ENCODE measurements around the gene CHKA. TPM values are rescaled to one million over a fixed set of nuclear protein-coding genes. Genes with fewer than 3 reads are reported as not detected.

CHKA gene
- total RNA-seq, 1 donor from 2014 or later, result 8.4 TPM

GRCh38 chr11:68146010-68146540 lies 24.9 kb upstream of the CHKA start:
- ATAC-seq (ENCODE audit: poor library complexity) (peak; percentile 90), DNase-seq (peak; percentile 94)
- intact Hi-C loops (cut with DNase I), result no loop called here

GRCh38 chr11:68145120-68145866 lies 24.1 kb upstream of the CHKA start:
- intact Hi-C loops (cut with DNase I), result no loop called here
- ATAC-seq (ENCODE audit: poor library complexity) (peak; percentile 4), DNase-seq (no peak)

DNA sequence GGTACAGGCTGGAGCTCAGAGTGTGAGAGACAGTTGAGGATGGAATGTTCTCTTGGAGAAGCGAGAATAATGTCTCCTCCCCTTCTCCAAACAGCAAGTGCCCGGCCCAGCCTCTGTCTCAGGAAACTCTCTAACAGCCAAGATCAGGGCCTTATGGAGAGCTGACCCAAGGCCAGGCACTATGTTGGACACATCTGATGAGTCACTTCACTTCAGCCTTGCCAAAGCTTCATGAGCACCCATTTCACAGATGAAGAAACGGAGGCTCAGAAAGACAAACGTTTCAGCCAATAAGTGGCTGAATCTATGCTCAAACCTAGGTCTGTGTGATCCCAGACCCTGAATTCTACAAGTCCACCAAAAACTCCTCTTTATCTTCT lies 22.1 kb upstream of the CHKA start:
- DNase-seq (no peak), ATAC-seq (ENCODE audit: poor library complexity) (no peak)
- intact Hi-C loops (cut with DNase I), result no loop called here

DNA sequence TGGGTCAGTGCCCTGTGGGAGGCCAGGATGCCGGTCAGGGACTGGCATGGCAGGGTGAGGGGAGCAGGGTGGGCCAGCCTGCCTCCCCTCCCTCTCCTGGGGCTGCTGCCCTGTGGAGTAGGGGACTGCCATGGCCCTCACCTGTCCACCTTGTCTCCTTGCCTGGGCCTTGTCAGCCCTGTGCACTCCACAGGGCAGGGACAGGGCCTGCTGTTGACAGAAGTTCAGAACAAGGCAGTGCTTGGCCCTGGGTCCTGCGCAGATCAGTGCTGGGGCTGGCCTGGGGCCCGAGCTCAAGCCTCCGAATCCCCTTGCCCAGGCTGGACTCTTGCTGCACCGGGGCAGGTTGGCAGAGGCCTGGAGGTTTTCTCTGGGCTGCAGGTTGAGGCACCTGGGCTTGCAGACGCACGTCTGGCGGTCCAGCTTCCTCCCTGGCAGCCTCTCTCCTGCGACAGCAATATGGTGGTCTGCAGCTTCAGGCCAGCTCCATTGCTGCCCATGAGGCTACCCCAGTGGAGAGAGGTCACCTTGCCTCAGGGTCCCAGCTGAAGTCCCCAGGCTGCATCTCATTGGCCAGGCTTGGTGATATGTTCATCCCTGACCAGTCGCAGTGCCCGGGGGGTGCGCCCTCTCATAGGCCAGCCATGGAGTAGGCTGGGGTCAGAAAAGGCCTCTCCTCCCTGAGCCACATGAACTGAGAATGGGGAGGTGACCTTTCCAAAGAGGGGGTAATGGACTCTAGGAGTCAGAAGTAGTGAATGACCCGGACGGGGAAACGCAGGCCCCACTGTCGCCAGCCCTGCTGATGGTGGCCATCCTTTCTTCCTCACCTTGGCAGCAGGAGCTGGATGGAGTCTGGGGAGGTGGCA lies 21.5 kb upstream of the CHKA start:
- intact Hi-C loops (cut with DNase I), result no loop called here
- no peak for ATAC-seq (ENCODE audit: poor library complexity)
- no peak for DNase-seq

DNA sequence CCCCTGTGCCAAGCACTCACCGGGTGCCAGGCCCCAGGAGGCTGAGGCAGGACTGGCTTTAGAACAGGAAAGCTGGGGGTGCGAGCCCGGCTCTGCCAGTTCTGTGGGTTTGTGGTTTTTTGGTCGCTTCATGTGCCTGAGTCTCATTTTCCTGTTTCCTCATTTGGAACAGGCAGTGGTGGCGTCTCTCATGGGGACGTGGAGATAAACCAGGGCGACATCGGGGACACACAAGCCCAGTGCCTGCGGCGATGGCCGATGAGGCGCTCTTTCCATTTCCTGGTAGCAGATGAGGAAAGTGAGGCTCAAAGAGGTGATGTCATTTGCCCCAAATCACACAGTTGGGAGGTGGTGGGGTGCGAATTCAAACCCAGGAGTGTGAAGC lies 20.8 kb upstream of the CHKA start:
- intact Hi-C loops (cut with DNase I), result no loop called here
- ATAC-seq (ENCODE audit: poor library complexity), result peak; percentile 11
- DNase-seq, result no peak

DNA sequence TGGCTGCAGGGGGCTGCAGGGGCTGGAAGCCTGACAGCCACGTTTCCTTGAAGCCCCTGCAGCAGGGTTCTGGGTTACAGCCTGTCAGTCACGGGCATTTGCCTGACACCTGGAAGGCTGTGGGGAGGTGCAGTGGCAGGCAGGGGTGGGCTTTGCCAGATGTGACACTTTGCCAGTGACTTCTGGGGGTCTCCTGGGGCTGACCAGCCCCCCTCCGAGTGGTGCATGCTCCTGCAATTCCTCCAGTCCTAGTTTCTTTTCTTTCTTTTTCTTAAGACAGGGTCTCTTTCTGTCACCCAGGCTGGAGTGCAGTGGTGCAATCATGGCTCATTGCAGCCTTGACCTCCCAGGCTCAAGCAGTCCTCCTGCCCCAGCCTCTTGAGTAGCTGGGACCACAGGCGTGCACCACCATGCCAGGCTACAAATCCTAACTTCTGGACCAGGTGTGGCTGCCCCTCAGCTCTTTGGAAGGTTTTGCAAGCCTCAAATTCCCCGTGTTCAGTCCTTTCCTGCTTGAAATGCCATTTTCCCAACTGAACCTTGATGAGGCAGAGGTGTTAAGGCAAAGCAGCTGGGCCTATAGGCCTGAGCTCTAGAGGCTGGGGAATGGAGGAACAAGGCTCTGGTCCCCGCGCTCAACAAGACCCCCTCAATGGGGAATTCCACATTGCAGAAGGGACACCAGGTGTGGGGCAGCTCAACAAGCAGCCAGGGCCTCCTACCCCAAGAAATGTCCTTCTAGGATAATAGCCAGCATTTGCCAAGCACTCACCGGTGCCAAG lies 20.2 kb upstream of the CHKA start:
- ATAC-seq (ENCODE audit: poor library complexity) (no peak), DNase-seq (no peak)
- intact Hi-C loops (cut with DNase I), result no loop called here

- intact Hi-C loops (cut with DNase I), result no loop called here
- DNase-seq (no peak), ATAC-seq (ENCODE audit: poor library complexity) (no peak)
Measured at GRCh38 chr11:68140496-68141245, 19.5 kb upstream of the CHKA start.

GRCh38 chr11:68138237-68138636 lies 17.0 kb upstream of the CHKA start:
- intact Hi-C loops (cut with DNase I), result no loop called here
- ATAC-seq (ENCODE audit: poor library complexity), result no peak
- DNase-seq, result no peak

GRCh38 chr11:68137833-68138232 lies 16.6 kb upstream of the CHKA start:
- intact Hi-C loops (cut with DNase I), result no loop called here
- DNase-seq (no peak), ATAC-seq (ENCODE audit: poor library complexity) (no peak)

DNA sequence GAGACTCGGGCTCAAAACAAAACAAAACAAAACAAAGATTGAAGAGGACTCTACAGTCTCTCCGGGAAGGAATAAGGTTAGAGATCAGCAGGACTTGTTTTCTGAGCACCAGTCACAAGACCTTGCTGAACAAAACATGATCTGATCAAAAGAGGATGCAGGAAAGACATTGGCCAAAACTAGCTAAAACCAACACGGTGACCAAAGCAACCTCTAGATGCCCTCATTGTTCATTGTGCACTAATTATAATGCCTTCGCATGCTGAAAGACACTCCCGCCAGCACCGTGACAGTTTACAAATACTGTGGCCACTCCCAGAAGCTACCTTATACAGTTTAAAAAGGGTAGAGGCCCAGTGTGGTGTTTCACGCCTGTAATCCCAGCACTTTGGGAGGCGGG lies 15.7 kb upstream of the CHKA start:
- DNase-seq (no peak), ATAC-seq (ENCODE audit: poor library complexity) (no peak)
- intact Hi-C loops (cut with DNase I), result no loop called here

GRCh38 chr11:68135161-68135560 lies 14.0 kb upstream of the CHKA start:
- DNase-seq (no peak), ATAC-seq (ENCODE audit: poor library complexity) (no peak)
- intact Hi-C loops (cut with DNase I), result no loop called here

GRCh38 chr11:68133761-68134160 lies 12.6 kb upstream of the CHKA start:
- ATAC-seq (ENCODE audit: poor library complexity) (no peak), DNase-seq (no peak)
- intact Hi-C loops (cut with DNase I), result no loop called here

DNA sequence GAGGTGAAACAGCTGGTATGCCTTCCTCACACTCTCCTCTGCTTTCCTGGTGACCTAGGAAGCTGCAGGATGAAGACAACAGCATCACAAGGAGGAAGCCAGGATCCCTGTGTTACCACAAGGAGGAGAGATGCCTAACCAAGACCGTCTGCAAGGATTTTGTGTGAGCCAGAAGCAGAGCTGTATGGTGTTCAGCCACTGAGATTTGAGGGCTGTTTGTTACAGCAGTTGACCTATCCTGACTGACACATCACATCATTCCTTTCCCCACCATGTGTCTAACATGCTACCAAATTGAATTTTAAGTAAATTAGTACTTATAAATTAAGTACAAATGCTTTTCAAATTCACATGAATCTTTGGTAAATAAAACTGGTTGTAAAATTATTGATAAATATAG lies 8.9 kb upstream of the CHKA start:
- ATAC-seq (ENCODE audit: poor library complexity), result no peak
- no peak for DNase-seq
- intact Hi-C loops (cut with DNase I), result no loop called here

GRCh38 chr11:68128682-68129327 lies 7.6 kb upstream of the CHKA start:
- peak; percentile 79 for ATAC-seq (ENCODE audit: poor library complexity)
- intact Hi-C loops (cut with DNase I), result loop anchor here (10.0 kb wide), 1 partner anchor 94 kb away; the partner anchor contains the start of genes NDUFS8 and TCIRG1

DNA sequence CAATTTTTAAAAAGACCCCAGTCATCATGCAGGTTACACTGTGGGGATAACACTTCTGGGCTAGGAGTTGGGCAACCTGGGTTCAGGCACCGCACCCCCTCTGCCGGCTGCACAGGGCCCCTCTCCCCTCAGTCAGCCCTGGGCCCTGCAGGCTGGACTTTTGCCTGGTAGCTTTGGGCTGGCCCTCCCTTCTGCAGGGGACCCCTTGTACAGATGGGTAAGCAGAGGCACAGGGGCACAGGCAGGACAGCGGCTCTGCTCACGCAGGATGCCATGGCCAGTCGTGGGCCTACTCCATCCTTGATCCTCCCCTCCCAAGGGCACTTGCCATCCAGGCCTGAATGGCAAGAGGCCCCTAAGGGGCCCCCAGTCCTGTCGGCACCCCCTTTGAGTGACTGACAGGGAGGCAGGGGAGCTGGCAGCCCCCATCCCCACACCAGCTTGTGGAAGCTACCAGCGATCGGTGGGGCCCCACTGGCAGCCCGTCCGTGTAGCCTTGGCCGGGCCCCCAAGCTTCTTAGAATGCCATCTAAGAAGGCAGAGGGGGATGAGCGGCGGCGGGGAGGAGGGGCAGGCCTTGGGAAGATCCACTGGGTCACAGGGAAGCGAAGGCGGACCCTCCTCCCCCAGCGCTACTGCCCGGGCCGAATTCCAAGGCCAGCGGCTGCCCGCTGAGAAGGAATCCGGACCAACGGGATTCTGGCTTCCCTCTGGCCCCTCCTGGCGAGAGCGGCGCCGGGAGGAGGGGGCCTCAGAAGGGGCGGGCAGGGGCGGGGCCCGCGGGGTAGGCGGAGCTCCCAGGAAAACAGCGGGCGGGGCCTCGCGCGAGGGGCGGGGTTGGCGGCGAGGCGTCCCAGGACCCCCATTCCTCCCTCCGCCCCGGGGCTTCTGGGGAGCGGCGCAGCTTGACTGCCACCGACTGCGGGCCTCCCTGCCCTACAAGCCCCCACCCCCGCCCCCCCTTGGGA lies 6.8 kb upstream of the CHKA start:
- intact Hi-C loops (cut with DNase I), result loop anchor here (10.0 kb wide), 1 partner anchor 93 kb away; the partner anchor contains the start of genes NDUFS8 and TCIRG1
- ATAC-seq (ENCODE audit: poor library complexity) (peak; percentile 83), DNase-seq (peak; percentile 67)

More at GRCh38 chr11:68128682-68129327, 7.6 kb upstream of the CHKA start:
- peak; percentile 78 for DNase-seq

DNA sequence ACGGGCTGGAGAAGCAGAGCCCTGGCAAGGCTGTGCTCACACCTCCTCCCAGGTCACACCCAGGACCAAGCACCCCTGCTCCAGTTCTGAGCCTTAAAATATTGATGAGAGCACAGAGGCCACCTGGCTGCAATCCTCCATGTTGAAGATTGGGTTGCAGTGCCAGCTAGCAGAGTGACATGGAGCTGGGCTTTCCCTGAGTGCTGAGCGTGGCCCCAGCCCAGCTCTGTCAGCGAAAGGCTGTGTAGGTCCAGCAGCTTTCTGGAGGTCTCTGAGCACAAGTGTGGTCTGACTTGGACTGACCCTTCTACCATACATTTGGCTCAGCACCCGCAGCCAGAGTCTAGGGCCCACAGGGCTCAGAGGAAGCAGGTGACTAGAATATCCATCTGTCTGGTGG lies 4.0 kb upstream of the CHKA start:
- no peak for DNase-seq
- no peak for ATAC-seq (ENCODE audit: poor library complexity)
- intact Hi-C loops (cut with DNase I), result loop anchor here (10.0 kb wide), 1 partner anchor 90 kb away; the partner anchor contains the start of genes NDUFS8 and TCIRG1
